Kidney glomerular epithelial cell (primary cell): ENCODE measurements around the gene GLIS1.

Experiments used
- DNase-seq: peaks from one replicate; lab custom pipeline; 2025; lab: John Stamatoyannopoulos, UW

The GLIS1 gene

DNA sequence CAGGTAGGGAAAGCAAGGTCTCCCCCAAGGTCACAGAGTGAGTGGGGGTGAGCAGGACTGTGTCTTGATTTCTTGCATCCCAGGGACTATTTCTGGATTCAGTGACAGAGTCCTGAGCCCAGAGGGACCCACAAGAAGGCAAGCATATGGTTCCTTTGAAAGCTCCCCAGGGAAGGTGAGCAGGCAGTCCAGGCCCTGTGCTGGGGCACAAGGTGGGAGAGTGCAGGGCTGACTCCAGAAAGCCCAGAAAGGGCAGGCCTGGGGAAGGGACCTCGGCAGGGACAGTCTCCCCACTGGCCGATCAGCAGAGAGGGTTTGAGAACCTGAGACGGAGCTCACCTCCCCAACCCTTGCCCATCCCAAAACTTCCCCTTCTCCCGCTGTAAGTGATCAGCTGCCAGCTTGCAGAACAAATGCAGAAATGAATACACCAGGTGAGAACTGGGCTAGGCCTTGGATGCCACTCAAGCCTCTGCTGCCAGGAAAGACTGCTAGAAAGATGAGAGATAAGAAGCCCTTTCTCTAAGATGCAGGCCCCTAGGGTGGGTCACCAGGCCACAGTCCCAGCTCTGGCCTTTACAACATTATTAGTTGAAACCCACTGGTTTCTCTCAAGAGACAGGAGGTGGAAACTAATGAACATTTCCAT is 121.0 kb downstream of the GLIS1 start:
- DNase-seq, result no peak

DNA sequence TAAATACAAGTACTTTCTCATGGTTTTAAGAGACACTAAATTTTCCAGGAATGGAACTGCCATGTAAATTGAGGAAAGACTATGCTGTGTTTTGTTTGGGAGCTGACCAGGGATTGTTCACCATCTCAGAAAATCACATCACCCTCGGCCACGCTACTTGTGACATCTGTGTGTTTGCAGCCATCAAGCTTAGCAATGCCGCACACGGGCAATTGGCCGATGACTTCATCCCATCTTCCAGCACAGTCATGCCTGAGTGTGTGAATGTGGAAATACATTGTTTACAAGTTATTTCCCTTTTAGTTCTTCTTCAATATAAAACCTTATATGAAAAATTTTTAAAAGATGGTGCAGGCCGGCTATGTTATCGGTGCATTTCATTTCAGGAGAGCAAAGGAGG is 121.6 kb downstream of the GLIS1 start:
- no peak for DNase-seq

- no peak for DNase-seq
Observed at GRCh38 chr1:53616927-53617326, 122.0 kb downstream of the GLIS1 start.

DNA sequence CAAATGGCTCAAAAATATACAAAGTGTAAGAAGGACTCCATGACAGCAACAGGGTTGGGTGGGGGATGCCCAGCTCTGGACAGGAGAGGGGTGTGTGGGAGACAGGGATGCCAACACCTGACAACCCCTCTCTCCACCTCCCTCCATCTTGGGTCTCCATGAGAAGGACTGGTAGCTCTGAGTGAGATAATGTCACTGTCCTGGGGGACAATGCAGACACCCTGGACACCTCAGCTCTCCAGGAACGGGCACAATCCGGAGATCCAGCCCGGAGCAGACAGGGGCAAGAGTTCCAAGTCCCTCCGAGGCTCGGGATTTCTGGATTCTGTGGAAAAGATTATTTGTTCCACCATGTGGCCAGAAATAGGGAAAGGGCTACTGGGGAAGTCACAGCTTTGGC is 122.5 kb downstream of the GLIS1 start:
- DNase-seq, result no peak

DNA sequence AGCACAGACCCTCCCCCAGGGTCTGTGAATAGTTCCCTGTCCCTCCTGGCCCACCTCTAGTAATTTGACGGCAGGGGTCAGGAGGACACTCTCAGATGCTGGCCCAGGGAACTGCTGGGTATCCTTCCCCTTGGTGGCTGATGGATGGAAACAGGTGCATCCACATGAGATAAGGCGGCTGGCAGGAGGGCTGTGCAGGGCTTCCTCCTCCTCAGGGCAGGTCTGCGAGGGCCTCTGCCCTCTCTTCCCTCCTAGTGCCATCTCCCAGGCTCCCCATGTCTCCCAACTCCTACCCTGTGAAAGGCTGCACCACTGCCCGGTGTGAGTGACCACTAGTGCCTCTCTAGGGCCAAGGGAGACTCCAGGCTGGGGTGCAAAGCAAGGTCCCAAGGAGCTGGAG is 123.9 kb downstream of the GLIS1 start:
- no peak for DNase-seq

GRCh38 chr1:53614231-53615021 is 124.5 kb downstream of the GLIS1 start:
- DNase-seq, result no peak

DNA sequence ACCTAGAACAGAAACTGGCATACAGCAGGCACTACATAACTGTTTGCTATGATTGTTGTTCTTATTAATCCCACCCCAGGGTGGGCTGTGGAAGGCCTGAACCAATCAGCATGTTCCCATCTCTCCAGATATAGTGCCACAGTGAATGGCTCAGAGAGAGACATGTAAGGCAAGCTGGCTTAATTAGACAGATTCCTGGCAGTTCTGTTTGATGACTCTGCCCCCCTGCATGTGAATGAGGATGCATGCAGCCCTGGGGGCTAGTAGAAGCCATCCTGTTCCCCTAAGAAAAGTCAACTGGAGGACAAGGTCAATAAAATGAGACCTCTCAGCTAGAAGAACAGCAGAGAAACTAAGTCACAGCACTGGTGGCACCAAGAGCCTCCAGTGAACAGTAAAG is 130.3 kb downstream of the GLIS1 start:
- no peak for DNase-seq

DNA sequence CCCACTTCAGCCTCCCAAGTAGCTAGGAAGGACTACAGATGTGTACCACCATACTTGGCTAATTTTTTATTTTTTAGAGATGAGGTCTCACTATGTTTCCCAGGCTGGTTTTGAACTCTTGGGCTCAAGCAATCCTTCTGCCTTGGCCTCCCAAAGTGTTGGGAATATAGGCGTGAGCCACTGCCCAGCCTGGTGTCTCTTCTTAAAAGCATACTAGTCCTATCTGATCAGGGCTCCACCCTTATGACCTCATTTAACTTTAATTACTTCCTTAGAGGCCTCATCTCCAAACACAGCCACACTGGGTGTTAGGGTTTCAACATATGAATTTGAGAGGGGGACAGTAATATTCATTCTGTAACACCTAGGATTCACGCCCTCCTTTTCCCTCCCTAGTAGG is 130.9 kb downstream of the GLIS1 start:
- DNase-seq, result no peak

- DNase-seq, result no peak
Observed at GRCh38 chr1:53606651-53607051, 132.3 kb downstream of the GLIS1 start.

- DNase-seq, result no peak
Observed at GRCh38 chr1:53606197-53606596, 132.8 kb downstream of the GLIS1 start.

DNA sequence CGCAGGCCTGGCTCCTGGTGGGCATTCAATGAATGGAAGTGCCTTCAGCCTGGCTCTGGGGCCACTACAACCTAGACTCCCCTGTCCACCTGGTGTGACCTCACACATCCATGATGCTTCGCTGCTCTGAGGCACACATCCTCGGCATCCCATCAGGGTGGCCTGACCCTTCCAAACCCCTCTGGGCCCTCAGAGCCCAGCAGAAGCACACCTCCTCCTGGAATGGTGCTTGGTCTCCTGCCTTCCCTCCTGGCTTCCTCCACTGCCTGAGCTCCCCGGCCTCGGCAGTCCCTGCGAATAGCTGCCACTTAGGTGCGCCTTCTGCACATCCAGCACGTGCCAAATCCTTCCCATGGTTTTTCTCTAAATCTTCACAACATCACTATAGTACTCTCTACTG is 133.8 kb downstream of the GLIS1 start:
- DNase-seq, result no peak

- DNase-seq, result no peak
Observed at GRCh38 chr1:53604291-53604919, 134.6 kb downstream of the GLIS1 start.

DNA sequence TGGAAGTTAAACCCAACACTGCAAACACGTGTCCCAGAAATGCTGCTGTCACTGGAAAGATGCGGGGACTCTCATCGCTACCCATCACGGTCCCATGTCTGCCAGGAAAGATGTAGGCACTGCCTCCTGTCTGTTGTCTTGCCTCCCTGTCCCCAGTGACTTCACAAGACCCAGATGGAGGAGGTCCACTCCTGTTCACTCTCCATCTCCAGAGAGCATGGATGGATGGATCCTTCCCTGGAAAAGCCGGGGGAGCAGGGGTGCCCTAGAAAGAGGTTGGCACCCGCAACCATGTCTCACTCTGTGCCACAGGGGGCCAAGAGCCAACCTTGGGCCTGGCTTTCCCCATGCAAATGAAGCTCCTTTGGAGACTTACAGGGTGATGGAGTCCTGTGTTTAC is 135.5 kb downstream of the GLIS1 start:
- DNase-seq, result no peak

DNA sequence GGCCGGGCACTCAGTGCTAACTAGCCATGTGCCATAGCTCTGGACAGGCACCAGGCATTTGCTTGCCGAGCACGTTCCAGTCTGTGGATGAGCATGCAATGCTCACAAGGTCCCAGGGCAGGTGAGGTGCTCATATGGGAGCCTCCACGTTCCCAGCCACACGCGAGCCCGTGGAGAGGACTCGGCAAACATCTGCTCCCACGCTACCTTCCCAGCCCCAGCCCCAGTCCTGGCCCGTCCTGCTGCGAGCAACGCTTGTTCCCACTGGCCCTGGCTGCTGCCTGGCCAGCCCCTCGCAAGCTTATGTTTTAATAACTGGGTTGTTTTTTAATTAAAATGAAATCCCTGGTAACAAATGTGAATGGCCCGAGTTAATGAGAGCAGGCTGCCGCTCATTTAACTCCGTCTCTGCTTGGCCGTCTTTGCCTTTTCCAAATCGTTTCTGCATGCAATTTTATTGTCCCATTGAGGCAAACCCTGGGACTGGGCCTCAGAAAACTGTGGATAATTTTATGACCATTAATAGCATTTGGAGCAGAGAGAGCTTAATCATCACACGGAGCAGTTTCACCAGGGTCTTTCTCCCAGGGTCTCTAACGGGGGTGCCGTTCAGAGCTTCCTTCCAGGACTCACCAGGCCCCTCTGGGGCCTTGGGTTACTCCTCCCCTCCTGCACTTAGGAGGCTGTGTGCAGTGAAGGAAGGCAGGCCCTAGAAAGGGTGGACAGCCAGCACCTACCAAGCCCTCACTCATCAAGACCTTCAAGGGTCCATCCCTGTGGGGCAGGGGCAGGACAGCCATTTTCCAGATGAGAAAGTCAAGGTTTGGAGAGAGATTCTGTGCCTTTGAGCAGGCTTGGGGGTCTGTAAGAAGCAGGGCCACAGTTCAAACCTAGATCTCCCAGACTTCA is 136.8 kb downstream of the GLIS1 start:
- DNase-seq, result no peak

DNA sequence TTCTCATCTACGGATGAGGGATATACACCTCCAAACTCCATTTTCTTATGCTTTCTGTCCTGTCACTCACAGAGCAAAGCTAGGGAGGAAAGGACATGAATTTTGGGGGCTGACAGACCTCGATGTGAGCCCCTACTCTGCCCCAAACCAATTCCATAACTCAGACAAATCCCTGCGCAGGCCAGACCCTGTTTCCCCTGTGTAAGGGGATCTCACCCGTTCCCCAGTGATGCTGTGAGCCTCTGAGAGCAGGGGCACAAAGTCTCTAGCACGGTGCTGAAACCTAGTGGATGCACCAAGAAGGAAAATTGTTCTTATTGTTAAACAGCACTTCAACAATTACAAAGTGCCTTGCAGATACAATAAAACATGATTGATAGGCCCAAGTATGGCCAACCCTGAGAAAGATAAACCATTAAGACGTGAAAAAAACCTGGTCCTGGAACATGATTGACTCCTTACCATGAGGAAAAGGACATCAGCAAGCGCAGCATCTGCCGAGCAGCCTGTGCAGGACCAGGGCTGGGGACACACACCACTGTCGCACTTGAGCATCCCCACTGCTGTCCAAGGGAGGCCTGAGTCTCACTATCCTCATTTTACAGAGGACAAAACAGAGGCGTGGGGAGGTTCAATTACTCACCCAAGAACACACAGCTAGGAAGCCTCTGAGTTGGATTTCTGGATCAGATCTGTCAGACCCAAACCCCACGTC is 137.8 kb downstream of the GLIS1 start:
- DNase-seq, result no peak

DNA sequence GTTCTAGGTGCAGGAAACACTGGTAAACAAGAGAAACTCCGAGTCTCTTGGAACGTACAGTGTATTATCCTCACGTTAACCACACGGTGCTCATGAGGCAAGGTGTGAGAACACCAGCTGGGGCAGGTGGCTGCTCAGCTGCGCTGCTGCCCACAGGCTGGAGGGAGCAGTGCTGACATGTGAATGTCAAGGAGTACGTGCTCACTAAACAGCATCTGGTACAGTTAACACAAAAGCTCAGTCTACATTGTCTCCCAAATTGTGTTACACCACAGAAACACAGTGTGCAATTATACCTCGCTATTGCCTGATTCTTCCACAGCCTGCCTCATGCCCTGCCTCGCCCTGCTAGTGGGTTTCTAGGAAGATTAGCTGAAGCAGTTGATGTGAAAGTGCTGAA is 138.4 kb downstream of the GLIS1 start:
- no peak for DNase-seq

GRCh38 chr1:53600001-53600400 is 139.0 kb downstream of the GLIS1 start:
- no peak for DNase-seq

DNA sequence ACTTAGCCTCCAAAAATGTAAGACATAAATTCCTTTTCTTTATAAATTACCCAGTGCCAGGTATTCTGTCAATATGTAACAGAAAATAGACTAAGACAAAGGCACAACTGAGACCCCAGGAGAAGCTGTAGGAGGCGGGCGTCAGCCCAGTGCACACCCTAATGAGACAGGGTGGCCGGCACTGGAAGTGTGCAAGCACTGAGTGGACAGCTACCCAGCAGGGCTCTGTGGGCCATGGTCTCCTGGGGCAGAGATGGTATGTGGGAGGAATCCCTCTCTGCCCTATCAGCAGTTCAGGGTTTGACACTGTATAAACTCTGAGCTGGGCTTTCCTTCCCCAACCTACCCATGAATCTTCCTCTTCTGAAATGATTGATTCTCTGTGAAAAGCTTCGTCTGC is 139.5 kb downstream of the GLIS1 start:
- no peak for DNase-seq

- DNase-seq, result no peak
Observed at GRCh38 chr1:53598966-53599365, 140.0 kb downstream of the GLIS1 start.

- DNase-seq, result no peak
Observed at GRCh38 chr1:53595906-53596305, 143.1 kb downstream of the GLIS1 start.

DNA sequence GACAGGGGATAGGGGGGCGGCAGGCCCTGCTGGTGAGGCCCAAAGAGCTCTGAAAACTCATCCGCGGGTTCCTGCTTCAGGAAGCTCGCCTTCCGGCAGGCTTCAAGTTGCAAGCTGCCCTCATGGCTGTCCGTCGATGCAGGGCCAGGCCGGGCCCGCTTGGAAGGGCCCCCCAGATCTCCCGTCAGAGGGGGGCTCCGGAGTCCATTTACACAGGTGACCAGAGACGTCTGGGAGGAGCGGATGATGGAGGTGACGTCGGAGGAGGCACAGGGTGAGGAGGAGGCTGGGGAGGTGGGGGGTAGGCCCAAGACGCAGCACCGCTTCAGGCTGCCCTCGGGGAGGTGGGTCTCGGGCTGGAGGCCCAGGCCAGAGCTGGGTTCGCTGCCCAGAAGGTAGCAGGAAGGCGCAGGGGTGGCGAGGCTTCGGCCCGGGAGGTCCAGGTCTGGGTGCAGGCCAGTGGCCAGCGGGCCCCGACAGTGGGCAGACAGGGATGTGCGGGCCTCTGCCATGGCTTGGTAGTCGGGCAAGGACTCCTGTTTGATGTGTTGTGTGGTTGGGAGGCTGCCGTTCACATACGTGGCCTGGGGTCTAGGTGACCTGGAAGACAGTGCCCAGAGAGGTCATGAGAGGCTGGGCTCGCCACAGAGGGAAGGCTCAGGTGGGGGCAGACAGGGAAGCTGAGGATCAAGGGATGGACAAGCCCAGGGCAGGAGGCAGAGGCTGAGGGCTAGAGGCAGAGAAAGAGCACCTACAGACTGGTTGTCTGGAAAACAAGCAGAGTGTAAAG is 144.4 kb downstream of the GLIS1 start:
- DNase-seq, result no peak
